ENCODE measurements around the gene TSACC. TPM values are rescaled to one million over a fixed set of nuclear protein-coding genes. Genes with fewer than 3 reads are reported as not detected.
"Not testable (repeated sequence)": the region's sequence is repeated elsewhere in the genome, so short reads cannot be mapped to it uniquely, and the experiment has no call there.

Gene TSACC
- total RNA-seq, 4 donors from 2014 or later: not detected

- TF ChIP-seq EP300 (IDR thresholded peaks at IDR 0.05) (no peak), POLR2A (IDR thresholded peaks at IDR 0.05; ENCODE audit: low read depth) (no peak), POLR2AphosphoS5 (IDR thresholded peaks at IDR 0.05) (no peak), CTCF (IDR thresholded peaks at IDR 0.05) (no peak)
- Histone ChIP-seq H3K27me3 (no peaks in the 10 kb centered on the region), H3K4me1 (no peaks in the 10 kb centered on the region), H3K4me3 (no peak overlapping the region), H3K36me3 (peaks cover 64 to 100% (median 99%) of the 10 kb centered on the region in 4 donors), H3K27ac (replicated peaks in 1 of 4) (no peak overlapping the region), H3K9me3 (no peaks in the 10 kb centered on the region)
- 81% methylated on average over 6 of the region's 6 CpGs for WGBS
- no peak for DNase-seq (ENCODE audit: extremely low spot score)
- intact Hi-C loops (cut with DNase I): no loop called here
Measured at GRCh38 chr1:156310962-156311361, 27.4 kb upstream of the TSACC start.

GRCh38 chr1:156316909-156317308 is 21.4 kb upstream of the TSACC start:
- H3K4me3 ChIP-seq: no peak overlapping the region
- 92% methylated on average over 7 of the region's 7 CpGs for WGBS
- no peak for TF ChIP-seq POLR2AphosphoS5 (IDR thresholded peaks at IDR 0.05)
- no peak for TF ChIP-seq POLR2A (IDR thresholded peaks at IDR 0.05; ENCODE audit: low read depth)
- no peak for TF ChIP-seq EP300 (IDR thresholded peaks at IDR 0.05)
- no peak for TF ChIP-seq CTCF (IDR thresholded peaks at IDR 0.05)
- no peaks in the 10 kb centered on the region for H3K9me3 ChIP-seq
- no peak overlapping the region for H3K27ac ChIP-seq (replicated peaks in 1 of 4)
- H3K27me3 ChIP-seq: no peaks in the 10 kb centered on the region
- DNase-seq (ENCODE audit: extremely low spot score): no peak
- intact Hi-C loops (cut with DNase I): no loop called here
- H3K36me3 ChIP-seq: peaks cover 78 to 100% (median 100%) of the 10 kb centered on the region in 4 donors
- H3K4me1 ChIP-seq: no peaks in the 10 kb centered on the region

DNA sequence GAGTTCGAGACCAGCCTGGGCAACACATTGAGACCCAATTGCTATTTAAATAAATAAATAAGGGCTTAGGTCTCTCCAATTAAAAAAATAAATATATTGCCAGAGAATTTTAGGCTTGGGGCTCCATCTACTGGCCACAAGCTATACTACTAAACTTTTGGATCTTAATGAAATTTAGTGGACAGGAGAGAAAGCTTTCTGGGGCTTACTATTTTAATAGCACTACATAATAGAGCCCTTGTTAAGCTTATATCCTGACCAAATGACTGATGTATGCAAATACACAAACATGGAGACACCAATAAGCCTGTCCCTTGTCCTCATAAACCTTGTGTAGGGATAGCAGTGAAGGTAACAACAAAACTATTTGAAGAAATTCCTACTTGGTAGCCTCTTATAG is 18.7 kb upstream of the TSACC start:
- peak; percentile 28 to 52 (median 40) for TF ChIP-seq CTCF (IDR thresholded peaks at IDR 0.05)
- no peak for TF ChIP-seq POLR2AphosphoS5 (IDR thresholded peaks at IDR 0.05)
- intact Hi-C loops (cut with DNase I): no loop called here
- no peak for DNase-seq (ENCODE audit: extremely low spot score)

GRCh38 chr1:156320560-156320959 is 17.8 kb upstream of the TSACC start:
- TF ChIP-seq EP300 (IDR thresholded peaks at IDR 0.05): no peak
- no peak for TF ChIP-seq POLR2AphosphoS5 (IDR thresholded peaks at IDR 0.05)
- TF ChIP-seq POLR2A (IDR thresholded peaks at IDR 0.05; ENCODE audit: low read depth): no peak
- no peak for TF ChIP-seq CTCF (IDR thresholded peaks at IDR 0.05)
- intact Hi-C loops (cut with DNase I): no loop called here
- WGBS: 70% methylated on average over 3 of the region's 3 CpGs
- Histone ChIP-seq H3K4me3 (no peak overlapping the region), H3K27ac (replicated peaks in 1 of 4) (no peak overlapping the region), H3K9me3 (no peaks in the 10 kb centered on the region), H3K36me3 (peaks cover 93 to 100% (median 96%) of the 10 kb centered on the region in 4 donors), H3K4me1 (no peaks in the 10 kb centered on the region), H3K27me3 (no peaks in the 10 kb centered on the region)
- DNase-seq (ENCODE audit: extremely low spot score): no peak

More for the DNA sequence above, 18.7 kb upstream of the TSACC start:
- H3K27ac ChIP-seq (replicated peaks in 1 of 4): no peak overlapping the region
- H3K9me3 ChIP-seq: no peaks in the 10 kb centered on the region
- WGBS: 53% methylated on average over 1 of the region's 1 CpG
- H3K36me3 ChIP-seq: peaks cover 90 to 100% (median 99%) of the 10 kb centered on the region in 4 donors
- H3K4me1 ChIP-seq: no peaks in the 10 kb centered on the region
- H3K4me3 ChIP-seq: no peak overlapping the region
- H3K27me3 ChIP-seq: no peaks in the 10 kb centered on the region

DNA sequence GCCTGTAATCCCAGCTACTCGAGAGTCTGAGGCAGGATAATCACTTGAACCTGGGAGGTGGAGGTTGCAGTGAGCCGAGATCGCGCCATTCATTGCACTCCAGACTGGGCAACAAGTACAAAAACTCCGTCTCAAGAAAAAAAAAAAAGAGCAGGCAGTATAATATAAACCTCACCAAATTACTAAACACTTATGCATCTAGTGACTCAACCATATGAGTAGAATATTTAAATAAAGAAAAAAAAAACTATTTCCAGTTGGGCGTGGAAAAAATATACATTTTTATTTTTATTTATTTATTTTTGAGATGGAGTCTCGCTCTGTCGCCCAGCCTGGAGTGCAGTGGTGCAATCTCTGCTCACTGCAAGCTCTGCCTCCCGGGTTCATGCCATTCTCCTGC is 15.1 kb upstream of the TSACC start:
- H3K4me1 ChIP-seq; H3K27ac ChIP-seq (replicated peaks in 1 of 4); H3K4me3 ChIP-seq; H3K9me3 ChIP-seq; H3K27me3 ChIP-seq; intact Hi-C loops (cut with DNase I); DNase-seq (ENCODE audit: extremely low spot score): not testable (repeated sequence)
- 89% methylated on average over 9 of the region's 9 CpGs for WGBS
- peaks cover 68 to 93% (median 77%) of the 10 kb centered on the region in 4 donors for H3K36me3 ChIP-seq

Measured in esophagus muscularis mucosa (tissue), 4 donors.